HG03460 (cell line): ENCODE data around the gene CCR7.

Experiments used
- ATAC-seq: cut with Tn5 transposase; IDR thresholded peaks from one replicate; pipeline ENCODE4 v1.9.1; 2021; ENCODE audit not compliant: unreplicated experiment

The CCR7 gene

GRCh38 chr17:40562838-40563219 is 2.4 kb downstream of the CCR7 start:
- no peak for ATAC-seq

- no peak for ATAC-seq
Measured at GRCh38 chr17:40561871-40562611, 3.2 kb downstream of the CCR7 start.

- peak; percentile 29 for ATAC-seq
Measured at GRCh38 chr17:40561294-40561870, 3.9 kb downstream of the CCR7 start.

GRCh38 chr17:40560592-40561293 is 4.5 kb downstream of the CCR7 start:
- peak; percentile 59 for ATAC-seq

GRCh38 chr17:40559954-40560591 is 5.2 kb downstream of the CCR7 start:
- no peak for ATAC-seq

- ATAC-seq, result no peak
Measured at GRCh38 chr17:40559564-40559916, 5.7 kb downstream of the CCR7 start.

- no peak for ATAC-seq
Measured at GRCh38 chr17:40558890-40559563, 6.2 kb downstream of the CCR7 start.

GRCh38 chr17:40558300-40558889 is 6.9 kb downstream of the CCR7 start:
- ATAC-seq, result no peak

- ATAC-seq, result no peak
Measured at GRCh38 chr17:40557531-40558299, 7.6 kb downstream of the CCR7 start.

GRCh38 chr17:40556884-40557414 is 8.3 kb downstream of the CCR7 start:
- no peak for ATAC-seq

- no peak for ATAC-seq
Measured at GRCh38 chr17:40556198-40556661, 9.0 kb downstream of the CCR7 start.

- ATAC-seq, result no peak
Measured at GRCh38 chr17:40555296-40556190, 9.7 kb downstream of the CCR7 start.

- ATAC-seq, result no peak
Measured at GRCh38 chr17:40554646-40555295, 10.5 kb downstream of the CCR7 start.

GRCh38 chr17:40553694-40554534 is 11.4 kb downstream of the CCR7 start:
- no peak for ATAC-seq

GRCh38 chr17:40552806-40553693 is 12.2 kb downstream of the CCR7 start:
- no peak for ATAC-seq
